H9 (cell line): Measurements from ENCODE around the gene AAMP. TPM values are rescaled to one million over a fixed set of nuclear protein-coding genes. Genes with fewer than 3 reads are reported as not detected.

Source experiments
- DNase-seq: peaks from one replicate; pipeline ENCODE4 v3.0.0-alpha.2; 2017
- H2AFZ ChIP-seq: one replicate; pipeline ENCODE4 v1.6.1; 2013; ENCODE audit warnings: mild to moderate bottlenecking, low read length, control low read depth, moderate library complexity
- H2AK5ac ChIP-seq: 2 replicates; pipeline ENCODE4 v1.6.1; 2013; ENCODE audit warnings: low read length, control low read depth, mixed read lengths; ENCODE audit not compliant: insufficient read length
- H2BK120ac ChIP-seq: one replicate; pipeline ENCODE4 v1.6.1; 2013; ENCODE audit warnings: low read depth, mild to moderate bottlenecking, low read length, control low read depth, inconsistent platforms; ENCODE audit not compliant: poor library complexity, severe bottlenecking
- H2BK12ac ChIP-seq: 2 replicates; pipeline ENCODE4 v1.6.1; 2013; ENCODE audit warnings: low read length, control low read depth, mixed read lengths, low read depth; ENCODE audit not compliant: insufficient read length
- H2BK15ac ChIP-seq: 2 replicates; pipeline ENCODE4 v1.6.1; 2013; ENCODE audit warnings: low read depth, low read length, control low read depth
- H2BK20ac ChIP-seq: one replicate; pipeline ENCODE4 v1.6.1; 2013; ENCODE audit warnings: low read depth, mild to moderate bottlenecking, low read length, control low read depth, inconsistent platforms; ENCODE audit not compliant: poor library complexity, severe bottlenecking
- H2BK5ac ChIP-seq: 2 replicates; pipeline ENCODE4 v1.6.1; 2013; ENCODE audit warnings: low read length, control low read depth, mixed read lengths; ENCODE audit not compliant: insufficient read length
- H3K14ac ChIP-seq: 2 replicates; pipeline ENCODE4 v1.6.1; 2013; ENCODE audit warnings: low read length, control low read depth; ENCODE audit not compliant: insufficient read depth
- H3K18ac ChIP-seq: 2 replicates; pipeline ENCODE4 v1.6.1; 2013; ENCODE audit warnings: low read depth, mild to moderate bottlenecking, mixed read lengths, low read length, control low read depth; ENCODE audit not compliant: insufficient read length
- H3K23ac ChIP-seq: 2 replicates; pipeline ENCODE4 v1.6.1; 2013; ENCODE audit warnings: low read length, control low read depth, mixed read lengths, low read depth; ENCODE audit not compliant: insufficient read length
- H3K23me2 ChIP-seq: 2 replicates; pipeline ENCODE4 v1.6.1; 2013; ENCODE audit warnings: low read depth, mild to moderate bottlenecking, mixed read lengths, low read length, control low read depth; ENCODE audit not compliant: insufficient read length, poor library complexity, severe bottlenecking
- H3K27ac ChIP-seq: 2 replicates; pipeline ENCODE4 v1.5.1; 2013; ENCODE audit warnings: low read length, control low read depth, mixed read lengths, low read depth; ENCODE audit not compliant: insufficient read length
- H3K27me3 ChIP-seq: 2 replicates; pipeline ENCODE4 v1.6.1; 2013; ENCODE audit warnings: low read length, control low read depth, inconsistent platforms; ENCODE audit not compliant: insufficient read depth
- H3K4ac ChIP-seq: 2 replicates; pipeline ENCODE4 v1.6.1; 2013; ENCODE audit warnings: low read depth, mild to moderate bottlenecking, control low read depth, inconsistent platforms, low read length, moderate library complexity
- H3K4me1 ChIP-seq: 2 replicates; pipeline ENCODE4 v1.6.1; 2013; ENCODE audit warnings: low read length, control low read depth, inconsistent platforms; ENCODE audit not compliant: insufficient read depth
- H3K4me2 ChIP-seq: 2 replicates; pipeline ENCODE4 v1.6.1; 2013; ENCODE audit warnings: low read length, control low read depth, mixed read lengths; ENCODE audit not compliant: insufficient read length, insufficient read depth
- H3K56ac ChIP-seq: 2 replicates; pipeline ENCODE4 v1.6.1; 2013; ENCODE audit warnings: low read depth, mild to moderate bottlenecking, mixed read lengths, low read length, control low read depth; ENCODE audit not compliant: insufficient read length
- H3K79me1 ChIP-seq: 2 replicates; pipeline ENCODE4 v1.6.1; 2013; ENCODE audit warnings: low read depth, mild to moderate bottlenecking, moderate library complexity, low read length, control low read depth, inconsistent platforms; ENCODE audit not compliant: insufficient read depth, poor library complexity, severe bottlenecking
- H3K79me2 ChIP-seq: 2 replicates; pipeline ENCODE4 v1.6.1; 2013; ENCODE audit warnings: low read length, control low read depth, inconsistent platforms; ENCODE audit not compliant: insufficient read depth
- H3K9ac ChIP-seq: 2 replicates; pipeline ENCODE4 v1.6.1; 2013; ENCODE audit warnings: low read length, control low read depth, mixed read lengths; ENCODE audit not compliant: insufficient read length; ENCODE audit errors: extremely low read depth
- H3K9me3 ChIP-seq: one replicate; pipeline ENCODE4 v1.6.1; 2013; ENCODE audit warnings: low read depth, low read length, inconsistent platforms; ENCODE audit not compliant: control insufficient read depth
- H3T11ph ChIP-seq: one replicate; pipeline ENCODE4 v1.6.1; 2013; ENCODE audit warnings: mild to moderate bottlenecking, low read length, control low read depth, inconsistent platforms
- H4K20me1 ChIP-seq: one replicate; pipeline ENCODE4 v1.6.1; 2013; ENCODE audit not compliant: control insufficient read depth, insufficient read length, insufficient read depth
- H4K5ac ChIP-seq: 2 replicates; pipeline ENCODE4 v1.6.1; 2013; ENCODE audit warnings: low read depth, mild to moderate bottlenecking, mixed read lengths, low read length, control low read depth; ENCODE audit not compliant: insufficient read length
- H4K8ac ChIP-seq: replicated peaks from 2 replicates; pipeline ENCODE4 v1.6.1; 2013; ENCODE audit warnings: low read length, control low read depth, mixed read lengths, low read depth; ENCODE audit not compliant: insufficient read length
- H4K91ac ChIP-seq: 2 replicates; pipeline ENCODE4 v1.6.1; 2013; ENCODE audit warnings: low read depth, mild to moderate bottlenecking, moderate library complexity, mixed read lengths, low read length, control low read depth; ENCODE audit not compliant: insufficient read length
- H3K27ac Mint-ChIP-seq, 3 experiments: 2 replicates in 2 of 3; 3 replicates in 1 of 3; pipeline ENCODE4 v1.8.0; 2020 to 2021; ENCODE audit warnings: mixed read lengths in 3 of 3, mild to moderate bottlenecking in 1 of 3, moderate library complexity in 1 of 3
- H3K27me3 Mint-ChIP-seq: 2 replicates; pipeline ENCODE4 v1.8.0; 2021; ENCODE audit warnings: low read depth, mild to moderate bottlenecking, moderate library complexity, mixed read lengths
- H3K36me3 Mint-ChIP-seq, 3 experiments: 2 replicates in 2 of 3; 3 replicates in 1 of 3; pipeline ENCODE4 v1.8.0; 2020 to 2021; ENCODE audit warnings: low read depth in 3 of 3, mixed read lengths in 3 of 3; ENCODE audit not compliant: insufficient read depth in 1 of 3
- H3K4me1 Mint-ChIP-seq, 2 experiments: 2 replicates each; pipeline ENCODE4 v1.8.0; 2020; ENCODE audit warnings: mixed read lengths in 2 of 2
- H3K4me3 Mint-ChIP-seq, 2 experiments: 2 replicates in 1 of 2; 3 replicates in 1 of 2; pipeline ENCODE4 v1.8.0; 2020 to 2021; ENCODE audit warnings: mild to moderate bottlenecking in 2 of 2, mixed read lengths in 2 of 2, moderate library complexity in 1 of 2
- H3K9me3 Mint-ChIP-seq, 2 experiments: 2 replicates in 1 of 2; 3 replicates in 1 of 2; pipeline ENCODE4 v1.8.0; 2020; ENCODE audit warnings: mild to moderate bottlenecking in 2 of 2, mixed read lengths in 2 of 2, moderate library complexity in 1 of 2
- WGBS: extraction: QIAGEN DNeasy Blood & Tissue Kit; methylation state at CpG from one replicate; pipeline ENCODE4 v1.1.7; 2013; ENCODE audit warnings: missing lambda C conversion rate, low lambda C conversion rate, mixed read lengths; ENCODE audit not compliant: insufficient read length; ENCODE audit errors: extremely low coverage; 5-methylcytosine and 5-hydroxymethylcytosine counted together
- total RNA-seq: library from RNA; stranded (reverse); gene quantifications from 2 replicates; pipeline ENCODE4 v1.2.1, GENCODE V29; 2021
- TF ChIP-seq, protein P1 (sequence below): fragments of 200-600 bp; sonication (generic); conservative IDR thresholded peaks from 3 replicates; pipeline ENCODE4 v1.8.0; 2021; ENCODE audit warnings: antibody characterized with exemption, mild to moderate bottlenecking

AAMP gene
- total RNA-seq, 1 experiment from 2014 or later, result 103 TPM

DNA sequence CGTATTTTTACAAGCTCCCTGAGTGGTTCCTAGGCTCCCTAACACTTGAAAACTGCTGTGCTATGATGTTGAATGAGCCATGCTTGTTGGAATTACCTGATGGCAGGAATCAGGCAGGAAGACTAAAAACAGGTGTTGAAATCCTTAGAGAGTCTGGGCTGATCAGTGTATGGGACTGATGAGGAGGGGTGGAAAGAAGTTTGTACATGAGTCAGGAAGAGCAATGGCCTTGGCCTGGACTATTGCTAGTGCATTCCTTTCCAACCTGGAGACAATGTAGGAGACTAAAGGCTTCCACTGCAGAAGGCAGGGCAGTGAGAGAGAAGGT lies 47.3 kb upstream of the AAMP start:
- H3K9me3 Mint-ChIP-seq, result no peaks in the 10 kb centered on the region
- Histone ChIP-seq H2BK12ac (no peak overlapping the region), H4K8ac (no peak overlapping the region), H3K14ac (no peak overlapping the region), H3T11ph (no peak overlapping the region), H3K23me2 (no peaks in the 10 kb centered on the region), H3K18ac (no peak overlapping the region), H3K23ac (no peak overlapping the region), H3K4me1 (0 out of 2 replicates have a peak, but pooled peaks cover 1% of the 10 kb centered on the region), H2BK15ac (no peak overlapping the region; the same call in 1 of the 2 replicates), H2AFZ (no peak overlapping the region), H3K79me2 (no peaks in the 10 kb centered on the region), H3K9me3 (no peaks in the 10 kb centered on the region), H4K20me1 (no peaks in the 10 kb centered on the region), H4K5ac (no peak overlapping the region), H3K4me2 (no peak overlapping the region), H2BK20ac (no peak overlapping the region), H2BK120ac (no peak overlapping the region), H3K56ac (no peak overlapping the region), H3K27ac (no peak overlapping the region), H3K27me3 (no peaks in the 10 kb centered on the region), H4K91ac (no peak overlapping the region), H2AK5ac (no peak overlapping the region), H3K79me1 (no peaks in the 10 kb centered on the region), H3K9ac (no peak overlapping the region), H2BK5ac (no peak overlapping the region), H3K4ac (no peak overlapping the region)
- no peak overlapping the region for H3K4me3 Mint-ChIP-seq
- DNase-seq, result no peak
- no peaks in the 10 kb centered on the region; the same call in 1 of the 2 replicates for H3K27me3 Mint-ChIP-seq
- no CpG with 5 or more reads among the region's 1 CpG for WGBS
- no peak overlapping the region for H3K27ac Mint-ChIP-seq
- no peaks in the 10 kb centered on the region for H3K36me3 Mint-ChIP-seq
- H3K4me1 Mint-ChIP-seq, result peaks cover 7 to 9% of the 10 kb centered on the region in 2 experiments
- TF ChIP-seq, protein P1, sequence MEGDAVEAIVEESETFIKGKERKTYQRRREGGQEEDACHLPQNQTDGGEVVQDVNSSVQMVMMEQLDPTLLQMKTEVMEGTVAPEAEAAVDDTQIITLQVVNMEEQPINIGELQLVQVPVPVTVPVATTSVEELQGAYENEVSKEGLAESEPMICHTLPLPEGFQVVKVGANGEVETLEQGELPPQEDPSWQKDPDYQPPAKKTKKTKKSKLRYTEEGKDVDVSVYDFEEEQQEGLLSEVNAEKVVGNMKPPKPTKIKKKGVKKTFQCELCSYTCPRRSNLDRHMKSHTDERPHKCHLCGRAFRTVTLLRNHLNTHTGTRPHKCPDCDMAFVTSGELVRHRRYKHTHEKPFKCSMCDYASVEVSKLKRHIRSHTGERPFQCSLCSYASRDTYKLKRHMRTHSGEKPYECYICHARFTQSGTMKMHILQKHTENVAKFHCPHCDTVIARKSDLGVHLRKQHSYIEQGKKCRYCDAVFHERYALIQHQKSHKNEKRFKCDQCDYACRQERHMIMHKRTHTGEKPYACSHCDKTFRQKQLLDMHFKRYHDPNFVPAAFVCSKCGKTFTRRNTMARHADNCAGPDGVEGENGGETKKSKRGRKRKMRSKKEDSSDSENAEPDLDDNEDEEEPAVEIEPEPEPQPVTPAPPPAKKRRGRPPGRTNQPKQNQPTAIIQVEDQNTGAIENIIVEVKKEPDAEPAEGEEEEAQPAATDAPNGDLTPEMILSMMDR, result no peak
